Body of pancreas (tissue), 4 donors: ENCODE results near the gene MYBPC1. TPM values are rescaled to one million over a fixed set of nuclear protein-coding genes. Genes with fewer than 3 reads are reported as not detected.
"Not testable (repeated sequence)": the region's sequence is repeated elsewhere in the genome, so short reads cannot be mapped to it uniquely, and the experiment has no call there.

ENCODE experiments used
- ATAC-seq: fragments of 150-250 bp; one replicate; pipeline ENCODE4 v1.9.1; 2016
- DNase-seq, 4 donors: peaks; one replicate each; pipeline ENCODE4 v3.0.0-alpha.2; 2019
- H3K27ac ChIP-seq, 4 donors: fragments of 200-600 bp; sonication (generic); 1 replicate in 3 of 4; 2 replicates in 1 of 4; pipeline versions ENCODE4 v1.5.1 to v1.6.1; 2016 to 2019; ENCODE audit warnings: mild to moderate bottlenecking in 1 of 4, mixed read lengths in 1 of 4, moderate library complexity in 1 of 4
- H3K27me3 ChIP-seq, 2 donors: fragments of 200-600 bp; sonication (generic); one replicate each; pipeline ENCODE4 v1.6.0; 2016; ENCODE audit warnings: mild to moderate bottlenecking in 1 of 2
- H3K36me3 ChIP-seq, 2 donors: fragments of 200-600 bp; sonication (generic); replicated peaks in 1 of 2; 2 replicates each; pipeline ENCODE4 v1.5.1; 2016; ENCODE audit warnings: low read depth in 2 of 2; ENCODE audit not compliant: insufficient read depth in 1 of 2
- H3K4me1 ChIP-seq: fragments of 200-600 bp; sonication (generic); one replicate; pipeline ENCODE4 v1.6.0; 2016
- H3K4me3 ChIP-seq, 2 donors: fragments of 200-600 bp; sonication (generic); 1 replicate in 1 of 2; 2 replicates in 1 of 2; pipeline ENCODE4 v1.5.1; 2016 to 2019
- H3K9me3 ChIP-seq, 3 donors: fragments of 200-600 bp; sonication (generic); 1 replicate in 2 of 3; 2 replicates in 1 of 3; pipeline ENCODE4 v1.5.1; 2016
- CTCF ChIP-seq, 7 experiments: fragments of 450-650 bp in 4 of 7; fragments of 200-600 bp in 3 of 7; sonication (generic) in 3 of 7; IDR thresholded peaks; one replicate each; pipeline ENCODE4 v1.5.1; 2016 to 2019; ENCODE audit warnings: antibody characterized with exemption in 7 of 7
- POLR2A ChIP-seq, 3 donors: fragments of 450-650 bp; IDR thresholded peaks; one replicate each; pipeline ENCODE4 v1.6.1; 2016; ENCODE audit warnings: antibody characterized with exemption in 3 of 3, mild to moderate bottlenecking in 2 of 3
- WGBS, 2 donors: methylation state at CpG; one replicate each; pipeline ENCODE4 v1.1.5; 2017; 5-methylcytosine and 5-hydroxymethylcytosine counted together
- intact Hi-C: fragments of 100-400 bp; cut with DNase I; formaldehyde crosslinking; loops from one replicate; pipeline ENCODE4 v1.15.1; 2023
- small RNA-seq: library from RNA; depleted of rRNA; stranded (forward); fragments of <200 nt; gene quantifications from one replicate; pipeline ENCODE3, GENCODE V24; 2016
- total RNA-seq, 2 donors: library from RNA; depleted of rRNA; stranded (reverse); fragments of >200 nt; gene quantifications; one replicate each; pipeline ENCODE4 v1.1.0, GENCODE V29; 2016

Gene MYBPC1
- total RNA-seq, 2 donors from 2014 or later: 0.66 to 0.78 TPM

- ATAC-seq: no peak
- H3K9me3 ChIP-seq: no peaks in the 10 kb centered on the region
- intact Hi-C loops: no loop called here
- no peak for TF ChIP-seq CTCF (IDR thresholded peaks at IDR 0.05)
- no peak for TF ChIP-seq POLR2A (IDR thresholded peaks at IDR 0.05)
- DNase-seq: no peak
- H3K27me3 ChIP-seq: no peaks in the 10 kb centered on the region
- peaks cover 5% of the 10 kb centered on the region for H3K4me1 ChIP-seq
- H3K36me3 ChIP-seq: peaks cover 0 to 2% of the 10 kb centered on the region in 2 donors
- H3K27ac ChIP-seq: no peak overlapping the region
- no peak overlapping the region for H3K4me3 ChIP-seq
These were observed 135.1 kb downstream of the MYBPC1 start for GRCh38 chr12:101729842-101730241.

- H3K4me1 ChIP-seq: peaks cover 5% of the 10 kb centered on the region
- intact Hi-C loops: no loop called here
- DNase-seq: no peak
- peaks cover 0 to 2% of the 10 kb centered on the region in 2 donors for H3K36me3 ChIP-seq
- 82 to 92% methylated on average over 1 of the region's 1 CpG for WGBS, 2 donors
- no peak for ATAC-seq
- H3K27me3 ChIP-seq: no peaks in the 10 kb centered on the region
- no peak overlapping the region for H3K27ac ChIP-seq
- no peak overlapping the region for H3K4me3 ChIP-seq
- H3K9me3 ChIP-seq: no peaks in the 10 kb centered on the region
- TF ChIP-seq CTCF (IDR thresholded peaks at IDR 0.05) (no peak), POLR2A (IDR thresholded peaks at IDR 0.05) (no peak)
These were observed 137.5 kb downstream of the MYBPC1 start for GRCh38 chr12:101732318-101732717.

GRCh38 chr12:101733166-101733565, 138.4 kb downstream of the MYBPC1 start:
- no peak for TF ChIP-seq POLR2A (IDR thresholded peaks at IDR 0.05)
- TF ChIP-seq CTCF (IDR thresholded peaks at IDR 0.05): no peak
- Histone ChIP-seq H3K4me3 (no peak overlapping the region), H3K27ac (no peak overlapping the region), H3K27me3 (no peaks in the 10 kb centered on the region), H3K9me3 (no peaks in the 10 kb centered on the region), H3K36me3 (peaks cover 0 to 2% of the 10 kb centered on the region in 2 donors), H3K4me1 (peaks cover 5% of the 10 kb centered on the region)
- intact Hi-C loops: no loop called here
- 36 to 58% methylated on average over 2 of the region's 2 CpGs for WGBS, 2 donors
- DNase-seq (no peak), ATAC-seq (no peak)

- intact Hi-C loops: not testable (repeated sequence)
These were observed 139.7 kb downstream of the MYBPC1 start for GRCh38 chr12:101734482-101734881.

More at GRCh38 chr12:101734482-101734881, 139.7 kb downstream of the MYBPC1 start:
- 91 to 94% methylated on average over 5 of the region's 5 CpGs for WGBS, 2 donors
- ATAC-seq, DNase-seq, H3K36me3 ChIP-seq, H3K27ac ChIP-seq, H3K4me1 ChIP-seq, H3K27me3 ChIP-seq, H3K4me3 ChIP-seq, H3K9me3 ChIP-seq: not testable (repeated sequence)

Small RNA genes within 50 kb of the gene (small RNA-seq; reads per million reads assigned to genes)
- not detected for gene RNY1P16

Other genes starting within 250 kb of the MYBPC1 start
- 10 to 100 TPM; 52.4 to 58.7 TPM for gene ARL1, start 187.2 kb upstream of the MYBPC1 start, total RNA-seq
- gene SPIC, start 119.6 kb upstream of the MYBPC1 start, total RNA-seq: not detected
- 10 to 100 TPM; 62.0 to 74.2 TPM for gene CHPT1, start 102.7 kb downstream of the MYBPC1 start, total RNA-seq
- under 1 TPM in 1 of 2 donors, not detected in 1; 0.26 TPM for gene SYCP3, start 144.5 kb downstream of the MYBPC1 start, total RNA-seq
- 10 to 100 TPM; 15.5 to 27.2 TPM for gene GNPTAB, start 236.0 kb downstream of the MYBPC1 start, total RNA-seq